ENCODE measurements around the gene TNNT2. TPM values are rescaled to one million over a fixed set of nuclear protein-coding genes. Genes with fewer than 3 reads are reported as not detected.

Gene TNNT2
- total RNA-seq (not detected in 2 replicates), polyA plus RNA-seq (0.14 and 1.4 TPM in 2 replicates), polyA minus RNA-seq (ENCODE audit: low replicate concordance) (not detected in 2 replicates)
- 2.4 TPM in 1 of 2 replicates, not detected in the other for polyA plus RNA-seq (2012)

DNA sequence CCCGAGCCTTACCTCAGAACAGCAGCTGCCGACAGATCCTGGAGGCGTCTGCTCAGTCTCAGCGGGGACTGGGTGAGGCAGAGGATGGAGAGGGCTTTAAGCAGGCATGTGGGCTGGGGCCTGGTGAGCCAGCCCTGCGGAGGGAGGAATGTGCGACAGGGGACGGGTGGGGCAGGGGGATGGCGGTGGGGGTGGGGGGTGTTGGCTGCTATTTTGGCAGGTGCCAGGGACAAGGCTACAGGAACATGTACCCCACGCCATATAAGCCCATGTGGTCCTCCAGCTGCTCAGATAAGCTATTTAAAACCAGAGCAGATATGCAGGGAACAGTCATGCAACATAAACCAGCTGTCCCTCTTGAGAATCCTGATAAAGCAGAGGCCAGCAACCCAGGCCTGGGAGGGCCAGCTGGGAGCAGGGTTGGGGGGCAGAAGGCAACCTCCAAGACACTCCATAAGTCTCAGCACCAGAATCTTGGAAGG lies at the start of gene TNNT2:
Gene TNNT2, minus strand, starts transcription at position 70 of the 482 bp plus-strand sequence. CDS start 4,426 bp downstream, outside the sequence.
- Histone ChIP-seq H3K4me2 (ENCODE audit: extremely low read depth, insufficient read depth, low read length) (no peak within 1 kb of the TSS), H4K20me1 (ENCODE audit: control insufficient read depth, extremely low read depth, insufficient read depth, low read length) (no peaks in the 10 kb centered on the region), H3K9ac (ENCODE audit: insufficient read depth, low read length) (no peak within 1 kb of the TSS), H3K4me1 (ENCODE audit: control insufficient read depth, extremely low read depth, insufficient read depth, low read length) (no peaks in the 10 kb centered on the region), H3K4me3 (replicated peaks in 1 of 4; ENCODE audit: control extremely low read depth in 1 of 4, insufficient read depth in 1 of 4, low read depth in 3 of 4, low read length in 4 of 4) (no peak within 1 kb of the TSS), H3K9me3 (ENCODE audit: control insufficient read depth, insufficient read depth, low read depth, low read length) (no peaks in the 10 kb centered on the region), H3K27ac (ENCODE audit: insufficient read depth, low read length) (no peak within 1 kb of the TSS), H3K36me3 (ENCODE audit: control insufficient read depth, insufficient read depth, low read length) (no peaks in the 10 kb centered on the region), H3K79me2 (ENCODE audit: control insufficient read depth, insufficient read depth, low read length) (no peaks in the 10 kb centered on the region), H2AFZ (ENCODE audit: low read length) (no peak within 1 kb of the TSS), H3K27me3 (ENCODE audit: control insufficient read depth, insufficient read depth, low read length) (peaks cover 21% of the 10 kb centered on the region)
- TF ChIP-seq EZH2 (IDR thresholded peaks at IDR 0.05; ENCODE audit: low read length, missing control alignments) = no peak
- no peak for TF ChIP-seq CTCF (conservative IDR thresholded peaks at IDR 0.05 in 1 of 2, IDR thresholded peaks at IDR 0.05 in 1 of 2; ENCODE audit: low read depth in 1 of 2, low read length in 2 of 2)
- DNase-seq (ENCODE audit: low read depth in 2 of 2) = peak in 1 of 2 donors; percentile 36

GRCh38 chr1:201426479-201427310 lies 49.2 kb upstream of the TNNT2 start:
- Histone ChIP-seq H3K27me3 (ENCODE audit: control insufficient read depth, insufficient read depth, low read length) (peaks cover 14% of the 10 kb centered on the region), H3K9ac (ENCODE audit: insufficient read depth, low read length) (no peak overlapping the region), H3K4me2 (ENCODE audit: extremely low read depth, insufficient read depth, low read length) (no peak overlapping the region), H3K79me2 (ENCODE audit: control insufficient read depth, insufficient read depth, low read length) (no peaks in the 10 kb centered on the region), H3K4me1 (ENCODE audit: control insufficient read depth, extremely low read depth, insufficient read depth, low read length) (no peaks in the 10 kb centered on the region), H3K27ac (ENCODE audit: insufficient read depth, low read length) (no peak overlapping the region), H3K4me3 (replicated peaks in 1 of 4; ENCODE audit: control extremely low read depth in 1 of 4, insufficient read depth in 1 of 4, low read depth in 3 of 4, low read length in 4 of 4) (no peak overlapping the region), H3K9me3 (ENCODE audit: control insufficient read depth, insufficient read depth, low read depth, low read length) (no peaks in the 10 kb centered on the region), H3K36me3 (ENCODE audit: control insufficient read depth, insufficient read depth, low read length) (no peaks in the 10 kb centered on the region), H2AFZ (ENCODE audit: low read length) (no peak overlapping the region), H4K20me1 (ENCODE audit: control insufficient read depth, extremely low read depth, insufficient read depth, low read length) (no peaks in the 10 kb centered on the region)
- DNase-seq (ENCODE audit: low read depth in 2 of 2) = peak in 1 of 2 donors; percentile 11
- TF ChIP-seq CTCF (conservative IDR thresholded peaks at IDR 0.05 in 1 of 2, IDR thresholded peaks at IDR 0.05 in 1 of 2; ENCODE audit: low read depth in 1 of 2, low read length in 2 of 2) (no peak), EZH2 (IDR thresholded peaks at IDR 0.05; ENCODE audit: low read length, missing control alignments) (no peak)

GRCh38 chr1:201424146-201424545 lies 46.7 kb upstream of the TNNT2 start:
- Histone ChIP-seq H3K79me2 (ENCODE audit: control insufficient read depth, insufficient read depth, low read length) (no peaks in the 10 kb centered on the region), H3K4me3 (replicated peaks in 1 of 4; ENCODE audit: control extremely low read depth in 1 of 4, insufficient read depth in 1 of 4, low read depth in 3 of 4, low read length in 4 of 4) (no peak overlapping the region), H3K4me1 (ENCODE audit: control insufficient read depth, extremely low read depth, insufficient read depth, low read length) (no peaks in the 10 kb centered on the region), H2AFZ (ENCODE audit: low read length) (no peak overlapping the region), H3K27me3 (ENCODE audit: control insufficient read depth, insufficient read depth, low read length) (peaks cover 20% of the 10 kb centered on the region), H4K20me1 (ENCODE audit: control insufficient read depth, extremely low read depth, insufficient read depth, low read length) (no peaks in the 10 kb centered on the region), H3K9ac (ENCODE audit: insufficient read depth, low read length) (no peak overlapping the region), H3K36me3 (ENCODE audit: control insufficient read depth, insufficient read depth, low read length) (no peaks in the 10 kb centered on the region), H3K27ac (ENCODE audit: insufficient read depth, low read length) (no peak overlapping the region), H3K9me3 (ENCODE audit: control insufficient read depth, insufficient read depth, low read depth, low read length) (no peaks in the 10 kb centered on the region), H3K4me2 (ENCODE audit: extremely low read depth, insufficient read depth, low read length) (no peak overlapping the region)
- TF ChIP-seq EZH2 (IDR thresholded peaks at IDR 0.05; ENCODE audit: low read length, missing control alignments) (no peak), CTCF (conservative IDR thresholded peaks at IDR 0.05 in 1 of 2, IDR thresholded peaks at IDR 0.05 in 1 of 2; ENCODE audit: low read depth in 1 of 2, low read length in 2 of 2) (no peak)
- DNase-seq (ENCODE audit: low read depth in 2 of 2) = no peak

All from fibroblast of lung (primary cell).